Fibroblast of the aortic adventitia (primary cell): ENCODE measurements around the gene WIPI1. TPM values are rescaled to one million over a fixed set of nuclear protein-coding genes. Genes with fewer than 3 reads are reported as not detected.

ENCODE experiments used
- DNase-seq: peaks from one replicate; pipeline ENCODE4 v3.0.0-alpha.2; 2010; ENCODE audit warnings: low read depth
- H3K4me3 ChIP-seq: 2 replicates; pipeline ENCODE4 v1.5.1; 2011; ENCODE audit warnings: low read depth, mild to moderate bottlenecking, control low read depth, low read length, moderate library complexity
- total RNA-seq: library from RNA; depleted of rRNA; stranded (reverse); fragments of >200 nt; gene quantifications from 2 replicates; pipeline ENCODE4 v1.2.3, GENCODE V29; 2012; ENCODE audit warnings: low replicate concordance
- TF ChIP-seq, protein P1 (sequence below): IDR thresholded peaks from 2 replicates; pipeline ENCODE4 v1.5.1; 2011; ENCODE audit warnings: mild to moderate bottlenecking, low read length, control low read depth, inconsistent platforms; ENCODE audit not compliant: insufficient read depth

Gene WIPI1
- total RNA-seq, 1 donor, result 78.1 TPM

DNA sequence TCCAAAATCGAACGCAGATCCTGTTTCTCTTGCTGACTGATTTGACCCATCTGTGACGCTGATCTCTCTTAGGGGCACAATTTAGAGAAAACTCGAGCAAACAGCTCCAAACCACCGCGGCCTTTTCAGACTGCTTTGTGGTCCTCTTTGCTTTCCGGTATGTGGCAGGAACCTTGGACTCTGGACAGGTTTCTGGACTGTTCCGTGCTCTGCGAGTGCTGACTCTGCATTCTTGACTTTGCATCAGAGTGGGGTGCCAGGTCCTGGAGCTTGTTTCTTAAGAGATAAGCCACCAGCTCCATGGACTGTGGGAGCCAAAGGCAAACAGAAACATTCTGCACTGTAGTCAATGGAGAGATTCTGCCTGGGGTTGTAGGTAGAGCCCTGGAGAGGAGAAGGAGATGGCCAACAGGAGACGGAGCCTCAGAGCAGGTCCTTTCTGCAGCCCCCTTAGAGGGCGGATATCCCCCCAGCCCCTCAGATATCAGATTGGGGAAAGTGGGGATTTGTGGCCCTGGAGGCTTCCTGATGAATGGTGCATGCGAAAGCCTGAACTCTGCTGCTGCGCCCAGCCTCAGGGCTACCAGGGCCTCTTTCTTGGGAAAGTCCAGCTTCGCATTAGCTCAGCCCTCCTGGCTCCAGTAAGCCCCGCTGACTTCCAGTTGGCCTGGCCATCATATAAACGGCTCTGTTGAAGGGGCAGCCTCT lies 65.6 kb downstream of the WIPI1 start:
- peak; percentile 76 for DNase-seq
- TF ChIP-seq, protein P1, sequence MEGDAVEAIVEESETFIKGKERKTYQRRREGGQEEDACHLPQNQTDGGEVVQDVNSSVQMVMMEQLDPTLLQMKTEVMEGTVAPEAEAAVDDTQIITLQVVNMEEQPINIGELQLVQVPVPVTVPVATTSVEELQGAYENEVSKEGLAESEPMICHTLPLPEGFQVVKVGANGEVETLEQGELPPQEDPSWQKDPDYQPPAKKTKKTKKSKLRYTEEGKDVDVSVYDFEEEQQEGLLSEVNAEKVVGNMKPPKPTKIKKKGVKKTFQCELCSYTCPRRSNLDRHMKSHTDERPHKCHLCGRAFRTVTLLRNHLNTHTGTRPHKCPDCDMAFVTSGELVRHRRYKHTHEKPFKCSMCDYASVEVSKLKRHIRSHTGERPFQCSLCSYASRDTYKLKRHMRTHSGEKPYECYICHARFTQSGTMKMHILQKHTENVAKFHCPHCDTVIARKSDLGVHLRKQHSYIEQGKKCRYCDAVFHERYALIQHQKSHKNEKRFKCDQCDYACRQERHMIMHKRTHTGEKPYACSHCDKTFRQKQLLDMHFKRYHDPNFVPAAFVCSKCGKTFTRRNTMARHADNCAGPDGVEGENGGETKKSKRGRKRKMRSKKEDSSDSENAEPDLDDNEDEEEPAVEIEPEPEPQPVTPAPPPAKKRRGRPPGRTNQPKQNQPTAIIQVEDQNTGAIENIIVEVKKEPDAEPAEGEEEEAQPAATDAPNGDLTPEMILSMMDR, result no peak
- peak overlapping the region; percentile 18 for H3K4me3 ChIP-seq

GRCh38 chr17:68390888-68391545 lies 66.3 kb downstream of the WIPI1 start:
- H3K4me3 ChIP-seq, result peak overlapping the region; percentile 18
- DNase-seq, result peak; percentile 80
- TF ChIP-seq, protein P1, result no peak

DNA sequence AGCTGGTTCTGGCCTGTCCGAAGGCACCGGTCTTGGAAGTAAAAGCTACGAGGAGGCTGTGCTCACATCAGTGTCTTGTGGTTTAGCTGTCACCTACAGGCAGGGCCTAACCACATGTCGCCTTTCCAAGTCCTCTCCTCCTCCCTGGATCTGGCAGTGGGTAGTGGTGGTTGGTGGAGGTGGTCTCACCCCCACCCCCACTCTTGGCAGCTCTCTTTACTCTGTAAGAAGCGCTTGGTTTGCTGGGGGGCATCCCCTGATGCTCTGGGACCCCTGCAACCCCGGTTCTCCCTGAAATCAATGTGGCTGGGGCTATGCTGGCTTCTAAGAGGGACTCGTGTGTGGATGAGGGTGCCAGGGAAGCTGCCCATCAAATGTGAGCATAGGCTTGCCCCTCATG lies 68.3 kb downstream of the WIPI1 start:
- H3K4me3 ChIP-seq, result no peak overlapping the region
- TF ChIP-seq, protein P1, result no peak
- DNase-seq, result no peak

DNA sequence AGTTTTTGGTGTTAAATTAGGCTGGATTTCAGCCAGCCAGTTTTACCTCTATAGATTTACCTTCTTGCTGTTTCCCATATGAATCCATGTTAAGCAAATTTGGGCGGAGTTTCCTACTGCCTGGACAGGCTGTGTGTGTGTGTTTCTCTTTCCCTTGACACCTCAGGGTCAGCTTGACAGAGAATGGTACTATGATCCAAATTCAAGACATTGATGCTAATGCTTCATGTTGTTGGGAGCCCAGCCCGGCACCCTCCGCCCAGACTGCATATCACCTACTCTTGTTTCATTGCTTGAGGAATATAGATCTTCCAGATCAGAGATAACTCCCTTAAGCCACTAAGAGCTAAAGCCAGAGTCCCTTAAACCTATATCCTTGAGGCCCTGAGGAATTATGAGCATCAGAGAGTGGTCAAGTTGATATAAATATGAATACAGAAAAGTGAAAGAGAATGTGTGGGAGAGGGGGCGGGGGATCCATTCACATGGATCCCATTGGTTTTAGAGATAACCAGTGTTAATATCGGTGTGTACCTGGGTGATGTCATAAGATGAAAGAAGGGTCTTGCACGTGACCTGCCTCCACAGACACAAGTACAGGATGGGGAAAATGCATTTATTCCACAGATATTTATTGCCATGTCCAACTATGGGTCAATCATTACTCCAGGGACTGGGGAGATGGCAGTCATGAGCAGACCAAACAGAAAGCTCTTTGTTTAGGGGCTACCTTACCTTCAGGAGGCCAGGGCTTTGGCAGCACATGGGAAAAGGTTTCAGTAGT lies 69.7 kb downstream of the WIPI1 start:
- no peak overlapping the region for H3K4me3 ChIP-seq
- TF ChIP-seq, protein P1, result no peak

DNA sequence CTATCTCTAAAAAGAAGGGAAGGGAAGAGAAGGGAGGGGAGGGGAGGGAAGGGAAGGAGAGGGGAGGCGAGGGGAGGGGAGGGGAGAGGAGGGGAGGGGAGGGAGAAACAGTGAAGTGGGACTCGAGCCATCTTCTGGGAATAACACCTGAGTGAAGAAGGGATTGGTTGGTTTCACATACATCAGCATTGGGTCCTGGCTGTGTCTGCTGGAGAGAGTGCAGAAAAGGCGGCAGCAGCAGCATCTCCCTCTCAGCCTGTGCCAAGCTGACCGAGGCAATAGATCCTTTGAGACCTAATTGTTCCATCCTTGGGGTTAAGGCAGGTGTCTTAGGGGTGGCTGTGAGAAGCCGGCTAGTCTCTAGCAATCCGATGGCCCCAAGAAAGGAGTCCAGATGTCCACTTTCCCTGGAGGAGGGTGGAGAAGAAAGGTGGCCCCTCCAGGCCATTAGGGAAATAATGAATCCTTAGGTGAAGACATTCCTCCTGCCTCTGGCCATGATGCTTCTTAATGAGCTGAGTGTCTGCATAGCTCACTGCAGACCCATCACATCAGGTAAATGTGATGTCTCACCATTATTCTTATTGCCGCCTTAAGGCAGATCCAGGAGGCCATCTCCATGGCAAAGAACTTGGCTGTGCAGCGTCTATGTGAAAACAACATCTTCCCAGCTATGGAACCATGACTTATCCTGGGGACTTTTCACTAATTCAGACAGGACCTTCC lies 71.6 kb downstream of the WIPI1 start:
- TF ChIP-seq, protein P1, result no peak
- H3K4me3 ChIP-seq, result no peak overlapping the region
- no peak for DNase-seq

More for the DNA sequence above, 69.7 kb downstream of the WIPI1 start:
- no peak for DNase-seq

DNA sequence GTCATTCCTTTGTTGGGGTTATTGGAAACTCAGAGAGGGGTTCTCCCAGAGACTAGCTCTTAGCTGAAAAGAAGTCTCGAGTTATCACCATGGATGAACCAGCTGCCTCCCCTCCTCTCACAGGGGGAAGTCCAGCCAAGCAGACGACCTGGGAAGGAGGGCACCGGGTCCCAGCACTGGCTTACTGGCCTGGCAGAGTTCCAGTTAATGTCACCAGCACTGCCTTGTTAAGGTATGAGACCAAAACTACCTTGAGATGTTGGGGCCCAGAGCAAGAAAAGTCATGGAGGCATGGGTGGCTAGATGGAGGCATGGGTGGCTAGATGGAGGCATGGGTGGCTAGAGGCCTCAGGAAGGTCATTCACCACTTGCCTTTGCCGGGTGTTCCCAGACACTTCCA lies 72.4 kb downstream of the WIPI1 start:
- H3K4me3 ChIP-seq, result no peak overlapping the region

More for the DNA sequence above, 72.4 kb downstream of the WIPI1 start:
- DNase-seq, result no peak
- TF ChIP-seq, protein P1, result no peak
